Measurements from ENCODE around the gene TAOK1. TPM values are rescaled to one million over a fixed set of nuclear protein-coding genes. Genes with fewer than 3 reads are reported as not detected.
A peak's percentile ranks its signal among the peaks of the same experiment; 100 is the strongest.

The TAOK1 gene
- total and polyA plus RNA-seq, 10 of the 15 experiments (the other 5 are each of a cell fraction or from before 2014, with no cell fraction given), result 2.0 to 27.1 (median 11.8) TPM

GRCh38 chr17:29566473-29567303, 176.5 kb downstream of the TAOK1 start, which contains the start of gene ABHD15:
Gene ABHD15, minus strand, starts transcription at chr17:29567037. Its CDS starts 71 bp downstream, at chr17:29566966.
- FAIRE-seq (no peak), DNase-seq (ENCODE audit: low read depth, low spot score) (no peak), ATAC-seq (peak; percentile 56)
- ChIA-PET SMC1A (ENCODE audit: uncharacterized antibody, unreplicated experiment) (interaction anchor here (1.0 kb wide), 1 partner anchor 33 kb away, joined by 3 read pairs; no protein-coding TSS in a partner anchor), CTCF (interaction anchor here (0.6 to 3.5 kb wide), 8 partner anchors 10 to 197 kb away, joined by 3 to 21 read pairs (median 8); no protein-coding TSS in a partner anchor), POLR2A (interaction anchor here (1.1 to 1.4 kb wide), 4 partner anchors 22 to 363 kb away, joined by 3 to 6 read pairs (median 3); partner anchors contain the start of gene SSH2), RAD21 (ENCODE audit: unreplicated experiment) (interaction anchor here (1.1 to 3.9 kb wide), 4 partner anchors 24 to 197 kb away, joined by 5 to 20 read pairs (median 8); no protein-coding TSS in a partner anchor)
- in situ Hi-C loops (cut with MboI), result no loop called here
- Histone ChIP-seq H3K36me3 (ENCODE audit: control insufficient read depth in 2 of 2, insufficient read depth in 2 of 2, low read length in 1 of 2) (peaks cover 2 to 3% of the 10 kb centered on the region in 2 experiments; a peak in 3 of 4 replicates), H4K20me1 (ENCODE audit: control insufficient read depth, insufficient read depth) (no peaks in the 10 kb centered on the region), H3K79me2 (ENCODE audit: control insufficient read depth, insufficient read depth, low read length) (peaks cover 7% of the 10 kb centered on the region; the same call in 1 of the 2 replicates), H3K4me1 (ENCODE audit: control insufficient read depth, insufficient read depth, low read length) (peaks cover 9% of the 10 kb centered on the region), H2AFZ (ENCODE audit: control insufficient read depth, low read depth, low read length) (peak within 1 kb of the TSS; percentile 97), H3K4me3 (peak within 1 kb of the TSS; percentile 96), H3K9me3 (replicated peaks; ENCODE audit: control insufficient read depth, insufficient read depth, low read length) (no peaks in the 10 kb centered on the region), H3K4me2 (ENCODE audit: control insufficient read depth, insufficient read depth) (peak within 1 kb of the TSS; percentile 97), H3K27ac (ENCODE audit: control insufficient read depth, insufficient read depth) (peak within 1 kb of the TSS; percentile 81), H3K27me3 (replicated peaks in 1 of 2; ENCODE audit: control insufficient read depth in 2 of 2, insufficient read depth in 2 of 2, low read length in 1 of 2) (no peaks in the 10 kb centered on the region), H3K9ac (ENCODE audit: control insufficient read depth, insufficient read depth, low read length) (peak within 1 kb of the TSS; percentile 76)
- WGBS (ENCODE audit: insufficient coverage, insufficient replicate concordance, low lambda C conversion rate, missing lambda C conversion rate), result 1% methylated on average over 88 of the region's 94 CpGs
- no TSS peak for BruUV-seq (replicated peaks)
- intact Hi-C loops (cut with micrococcal nuclease; ENCODE audit: unreplicated experiment), result no loop called here
- TF ChIP-seq HDAC6 (IDR thresholded peaks at IDR 0.05; ENCODE audit: unreplicated experiment), result peak; percentile 69
- TF ChIP-seq ZNF687 (IDR thresholded peaks at IDR 0.05), result peak; percentile 43; the same call in 1 of the 2 replicates
- TF ChIP-seq POLR2A (IDR thresholded peaks at IDR 0.05; ENCODE audit: low read depth, low read length), result peak; percentile 49
- peak; percentile 94 for TF ChIP-seq IKZF1 (conservative IDR thresholded peaks at IDR 0.05)
- TF ChIP-seq TBL1XR1 (IDR thresholded peaks at IDR 0.05; ENCODE audit: low read depth, low read length), result no peak
- peak; percentile 57; the same call in 1 of the 2 replicates for TF ChIP-seq SIN3A (IDR thresholded peaks at IDR 0.05; ENCODE audit: low read depth, low read length)
- TF ChIP-seq LARP7 (IDR thresholded peaks at IDR 0.05), result peak; percentile 56
- 0 out of 2 replicates have a peak, but pooled peaks have one; percentile 17 for TF ChIP-seq NFYB (IDR thresholded peaks at IDR 0.05; ENCODE audit: insufficient read depth, low read depth, low read length)
- 0 out of 2 replicates have a peak, but pooled peaks have one; percentile 50 for TF ChIP-seq NR2F1 (conservative IDR thresholded peaks at IDR 0.05)
- TF ChIP-seq BHLHE40 (IDR thresholded peaks at IDR 0.05; ENCODE audit: borderline replicate concordance in 1 of 2, low read depth in 2 of 2, low read length in 1 of 2), result peak in 1 of 2 experiments; percentile 27; a peak in 1 of 4 replicates
- peak; percentile 25; the same call in 1 of the 2 replicates for TF ChIP-seq SMARCA5 (IDR thresholded peaks at IDR 0.05)
- peak; percentile 29; the same call in 1 of the 2 replicates for TF ChIP-seq YY1 (IDR thresholded peaks at IDR 0.05; ENCODE audit: low read depth, low read length)
- peak; percentile 41; the same call in 1 of the 2 replicates for TF ChIP-seq DPF2 (IDR thresholded peaks at IDR 0.05)
- TF ChIP-seq CHD2 (IDR thresholded peaks at IDR 0.05; ENCODE audit: borderline replicate concordance, low read depth, low read length), result no peak
- TF ChIP-seq HDGF (IDR thresholded peaks at IDR 0.05), result peak; percentile 2; the same call in 1 of the 2 replicates
- peak; percentile 61; the same call in 1 of the 2 replicates for TF ChIP-seq GATAD2B (conservative IDR thresholded peaks at IDR 0.05; ENCODE audit: low read depth)
- TF ChIP-seq ZNF217 (IDR thresholded peaks at IDR 0.05), result 0 out of 2 replicates have a peak, but pooled peaks have one; percentile 21
- peak; percentile 22 for TF ChIP-seq NKRF (conservative IDR thresholded peaks at IDR 0.05)

Data from GM12878 (cell line).